SJSA1 (cell line): Measurements from ENCODE around the gene ELOVL3. TPM values are rescaled to one million over a fixed set of nuclear protein-coding genes. Genes with fewer than 3 reads are reported as not detected.

Experiments
- DNase-seq, 2 experiments: peaks; one replicate each; pipeline ENCODE4 v3.0.0-alpha.2; 2015 to 2020; ENCODE audit warnings: low spot score in 2 of 2, low read depth in 1 of 2
- H3K27ac ChIP-seq: fragments of 250-450 bp; sonication (Bioruptor Pico); 2 replicates; pipeline ENCODE4 v1.5.1; 2020; ENCODE audit warnings: mild to moderate bottlenecking, moderate library complexity
- H3K27me3 ChIP-seq: fragments of 250-450 bp; sonication (Bioruptor Pico); replicated peaks from 2 replicates; pipeline ENCODE4 v1.5.1; 2020; ENCODE audit warnings: mild to moderate bottlenecking, moderate library complexity
- H3K36me3 ChIP-seq: fragments of 250-450 bp; sonication (Bioruptor Pico); 2 replicates; pipeline ENCODE4 v1.5.1; 2020; ENCODE audit warnings: mild to moderate bottlenecking
- H3K4me1 ChIP-seq: fragments of 250-450 bp; sonication (Bioruptor Pico); replicated peaks from 2 replicates; pipeline ENCODE4 v1.6.1; 2021; ENCODE audit warnings: mild to moderate bottlenecking
- H3K4me3 ChIP-seq: fragments of 250-450 bp; sonication (Bioruptor Pico); 2 replicates; pipeline ENCODE4 v1.5.1; 2020; ENCODE audit warnings: mild to moderate bottlenecking
- H3K9me3 ChIP-seq: fragments of 250-450 bp; sonication (Bioruptor Pico); replicated peaks from 2 replicates; pipeline ENCODE4 v1.5.1; 2020; ENCODE audit warnings: mild to moderate bottlenecking
- total RNA-seq: library from RNA; depleted of rRNA; stranded (reverse); fragments of >200 nt; shearing (Covaris generic); gene quantifications from 2 replicates; pipeline ENCODE4 v1.2.3, GENCODE V29; 2014

ELOVL3 gene
- total RNA-seq, 1 experiment from 2014 or later: not detected

GRCh38 chr10:102233997-102234396, 7.9 kb downstream of the ELOVL3 start:
- DNase-seq: no peak
- Histone ChIP-seq H3K27ac (no peak overlapping the region), H3K4me1 (peaks cover 22% of the 10 kb centered on the region), H3K27me3 (peaks cover 29% of the 10 kb centered on the region), H3K4me3 (no peak overlapping the region), H3K9me3 (0 out of 2 replicates have a peak, but pooled peaks cover 4% of the 10 kb centered on the region), H3K36me3 (no peaks in the 10 kb centered on the region)

- H3K27me3 ChIP-seq: peaks cover 24% of the 10 kb centered on the region
- DNase-seq: no peak
- no peaks in the 10 kb centered on the region for H3K36me3 ChIP-seq
- 0 out of 2 replicates have a peak, but pooled peaks cover 4% of the 10 kb centered on the region for H3K9me3 ChIP-seq
- H3K4me3 ChIP-seq: no peak overlapping the region
- H3K27ac ChIP-seq: no peak overlapping the region
- H3K4me1 ChIP-seq: peaks cover 19% of the 10 kb centered on the region
Measured at GRCh38 chr10:102234888-102235597, 8.9 kb downstream of the ELOVL3 start.

GRCh38 chr10:102235598-102235920, 9.5 kb downstream of the ELOVL3 start:
- Histone ChIP-seq H3K27ac (no peak overlapping the region), H3K4me3 (no peak overlapping the region), H3K9me3 (0 out of 2 replicates have a peak, but pooled peaks cover 4% of the 10 kb centered on the region), H3K36me3 (no peaks in the 10 kb centered on the region), H3K4me1 (peaks cover 14% of the 10 kb centered on the region), H3K27me3 (peaks cover 19% of the 10 kb centered on the region)
- DNase-seq: peak; percentile 52 to 59

- H3K27ac ChIP-seq: no peak overlapping the region
- H3K4me3 ChIP-seq: no peak overlapping the region
- H3K27me3 ChIP-seq: peaks cover 14% of the 10 kb centered on the region
- DNase-seq: no peak
- H3K4me1 ChIP-seq: peaks cover 10% of the 10 kb centered on the region
- no peaks in the 10 kb centered on the region for H3K9me3 ChIP-seq
- no peaks in the 10 kb centered on the region for H3K36me3 ChIP-seq
Measured at GRCh38 chr10:102236006-102236405, 9.9 kb downstream of the ELOVL3 start.

GRCh38 chr10:102237711-102238252, 11.7 kb downstream of the ELOVL3 start:
- Histone ChIP-seq H3K9me3 (no peaks in the 10 kb centered on the region), H3K27ac (no peak overlapping the region), H3K4me1 (peaks cover 19% of the 10 kb centered on the region), H3K36me3 (no peaks in the 10 kb centered on the region), H3K27me3 (no peaks in the 10 kb centered on the region; the same call in 1 of the 2 replicates), H3K4me3 (no peak overlapping the region)
- DNase-seq: no peak

- Histone ChIP-seq H3K27me3 (no peaks in the 10 kb centered on the region; the same call in 1 of the 2 replicates), H3K4me1 (peaks cover 21% of the 10 kb centered on the region), H3K27ac (no peak overlapping the region), H3K4me3 (no peak overlapping the region), H3K9me3 (no peaks in the 10 kb centered on the region), H3K36me3 (no peaks in the 10 kb centered on the region)
- no peak for DNase-seq
Measured at GRCh38 chr10:102240467-102241031, 14.4 kb downstream of the ELOVL3 start.

- Histone ChIP-seq H3K27ac (no peak overlapping the region), H3K9me3 (no peaks in the 10 kb centered on the region), H3K4me3 (peak overlapping the region; percentile 42), H3K36me3 (no peaks in the 10 kb centered on the region), H3K27me3 (no peaks in the 10 kb centered on the region; the same call in 1 of the 2 replicates), H3K4me1 (peaks cover 18% of the 10 kb centered on the region)
- no peak for DNase-seq
Measured at GRCh38 chr10:102241032-102241443, 14.9 kb downstream of the ELOVL3 start.

- H3K4me1 ChIP-seq: peaks cover 22% of the 10 kb centered on the region
- DNase-seq: peak; percentile 90 to 92
- peak within 1 kb of the TSS; percentile 42 for H3K4me3 ChIP-seq
- H3K36me3 ChIP-seq: no peaks in the 10 kb centered on the region; the same call in 1 of the 2 replicates
- no peaks in the 10 kb centered on the region; the same call in 1 of the 2 replicates for H3K27me3 ChIP-seq
- H3K27ac ChIP-seq: no peak within 1 kb of the TSS
- no peaks in the 10 kb centered on the region for H3K9me3 ChIP-seq
Measured at GRCh38 chr10:102241444-102242117, 15.5 kb downstream of the ELOVL3 start, which contains the start of gene PITX3. TSS of gene PITX3 (minus strand) at chr10:102241512. CDS start at chr10:102232080, 9,432 bp downstream.

GRCh38 chr10:102242118-102242485, 16.0 kb downstream of the ELOVL3 start:
- DNase-seq: no peak
- H3K27me3 ChIP-seq: no peaks in the 10 kb centered on the region; the same call in 1 of the 2 replicates
- peak overlapping the region; percentile 42 for H3K4me3 ChIP-seq
- peaks cover 27% of the 10 kb centered on the region for H3K4me1 ChIP-seq
- H3K36me3 ChIP-seq: peaks cover 5% of the 10 kb centered on the region
- no peaks in the 10 kb centered on the region for H3K9me3 ChIP-seq
- no peak overlapping the region for H3K27ac ChIP-seq

- Histone ChIP-seq H3K36me3 (peaks cover 17% of the 10 kb centered on the region), H3K27me3 (no peaks in the 10 kb centered on the region), H3K4me1 (peaks cover 29% of the 10 kb centered on the region), H3K9me3 (no peaks in the 10 kb centered on the region), H3K27ac (no peak overlapping the region), H3K4me3 (no peak overlapping the region)
- DNase-seq: no peak
Measured at GRCh38 chr10:102243309-102243708, 17.2 kb downstream of the ELOVL3 start.

- H3K36me3 ChIP-seq: peaks cover 19% of the 10 kb centered on the region
- no peaks in the 10 kb centered on the region for H3K9me3 ChIP-seq
- peak within 1 kb of the TSS; percentile 64 for H3K4me3 ChIP-seq
- no peaks in the 10 kb centered on the region for H3K27me3 ChIP-seq
- DNase-seq: peak; percentile 95 to 99
- peak within 1 kb of the TSS; percentile 42 for H3K27ac ChIP-seq
- peaks cover 29% of the 10 kb centered on the region for H3K4me1 ChIP-seq
Measured at GRCh38 chr10:102245082-102245931, 19.2 kb downstream of the ELOVL3 start, which contains the start of gene GBF1. TSS of gene GBF1 (plus strand) at chr10:102245532. CDS start at chr10:102258939, 13,407 bp downstream.

- peak overlapping the region; percentile 64 for H3K4me3 ChIP-seq
- H3K4me1 ChIP-seq: peaks cover 29% of the 10 kb centered on the region
- H3K27ac ChIP-seq: peak overlapping the region; percentile 42
- DNase-seq: no peak
- peaks cover 19% of the 10 kb centered on the region for H3K36me3 ChIP-seq
- H3K27me3 ChIP-seq: no peaks in the 10 kb centered on the region
- H3K9me3 ChIP-seq: no peaks in the 10 kb centered on the region
Measured at GRCh38 chr10:102245932-102246251, 19.8 kb downstream of the ELOVL3 start.

- Histone ChIP-seq H3K36me3 (peaks cover 19% of the 10 kb centered on the region), H3K4me1 (peaks cover 26% of the 10 kb centered on the region), H3K27me3 (no peaks in the 10 kb centered on the region), H3K9me3 (no peaks in the 10 kb centered on the region), H3K27ac (no peak overlapping the region; the same call in 1 of the 2 replicates), H3K4me3 (peak overlapping the region; percentile 64)
- peak in 1 of 2 experiments; percentile 44 for DNase-seq
Measured at GRCh38 chr10:102246261-102246660, 20.2 kb downstream of the ELOVL3 start.
